ACHN (cell line): ENCODE data around the gene TEX35.
A peak's percentile ranks its signal among the peaks of the same experiment; 100 is the strongest.
"Not testable (repeated sequence)": the region's sequence is repeated elsewhere in the genome, so short reads cannot be mapped to it uniquely, and the experiment has no call there.

Source experiments
- DNase-seq: peaks from one replicate; pipeline ENCODE4 v3.0.0-alpha.2; 2015
- in situ Hi-C: cut with HindIII; loops from 2 replicates; pipeline ENCODE4 v1.10.0; 2017; ENCODE audit warnings: low sequenced_read_pairs, low pct_ligation_motif_present, low pct_unique_long_range_greater_than_20kb

TEX35 gene

DNA sequence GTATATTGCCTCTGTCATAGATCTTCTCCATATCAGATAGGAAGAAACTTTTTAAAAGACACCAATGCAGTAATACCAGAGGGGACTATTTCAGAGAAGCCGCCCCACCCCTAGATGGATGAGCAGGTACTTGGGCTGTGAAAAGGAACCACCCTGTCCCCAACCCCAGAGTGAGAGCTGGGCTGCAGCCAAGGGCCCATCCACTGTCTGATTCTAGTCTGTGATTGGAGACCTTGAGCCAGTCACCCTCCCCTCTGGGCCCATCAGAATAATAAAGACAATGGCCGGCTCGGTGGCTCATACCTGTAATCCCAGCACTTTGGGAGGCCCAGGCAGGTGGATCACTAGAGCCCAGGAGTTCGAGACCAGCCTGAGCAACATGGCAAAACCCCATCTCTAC, 21.2 kb upstream of the TEX35 start:
- in situ Hi-C loops, result no loop called here
- DNase-seq, result no peak

DNA sequence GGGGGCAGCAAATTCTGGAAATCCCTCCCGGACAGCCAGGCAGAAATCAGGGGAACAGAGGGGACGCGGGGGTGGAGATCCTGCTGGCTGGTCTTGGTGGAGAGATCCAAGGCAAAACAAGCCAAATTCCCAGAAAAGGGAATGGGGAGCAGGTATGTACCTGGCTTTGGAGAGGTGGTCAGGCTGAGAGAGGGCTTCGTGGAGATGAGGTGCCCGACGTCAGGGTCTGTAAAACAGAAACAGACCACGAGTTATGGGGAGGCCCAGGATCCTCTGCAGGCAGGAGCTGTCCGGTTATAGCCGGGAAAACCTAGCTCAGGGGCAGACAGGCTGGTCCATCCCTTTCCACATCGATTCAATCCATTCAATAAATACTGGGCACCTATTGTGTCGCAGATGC, 20.6 kb upstream of the TEX35 start:
- in situ Hi-C loops, result no loop called here
- DNase-seq, result no peak

DNA sequence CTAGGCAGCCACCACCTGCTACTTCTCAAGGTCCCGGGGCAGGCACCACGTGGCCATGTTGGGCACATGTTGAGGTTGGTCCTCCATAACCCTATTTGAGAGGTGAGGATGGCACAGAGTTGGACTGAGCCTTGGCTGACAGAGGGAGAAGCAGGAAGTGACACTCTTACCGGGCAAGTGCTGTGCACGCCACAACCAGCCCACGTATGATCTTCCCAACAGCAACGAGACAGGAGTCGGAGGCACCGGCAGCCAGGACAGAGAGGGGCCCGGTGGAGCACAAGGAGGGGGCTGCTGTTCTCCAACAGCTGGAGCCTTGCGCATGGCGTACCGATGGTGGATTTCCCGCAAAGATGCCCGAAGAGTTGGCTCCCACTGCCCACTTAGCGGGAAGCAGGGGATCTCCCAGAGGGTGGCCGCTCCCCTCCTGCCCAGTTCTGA, 19.6 kb upstream of the TEX35 start:
- DNase-seq, result no peak
- in situ Hi-C loops, result no loop called here

DNA sequence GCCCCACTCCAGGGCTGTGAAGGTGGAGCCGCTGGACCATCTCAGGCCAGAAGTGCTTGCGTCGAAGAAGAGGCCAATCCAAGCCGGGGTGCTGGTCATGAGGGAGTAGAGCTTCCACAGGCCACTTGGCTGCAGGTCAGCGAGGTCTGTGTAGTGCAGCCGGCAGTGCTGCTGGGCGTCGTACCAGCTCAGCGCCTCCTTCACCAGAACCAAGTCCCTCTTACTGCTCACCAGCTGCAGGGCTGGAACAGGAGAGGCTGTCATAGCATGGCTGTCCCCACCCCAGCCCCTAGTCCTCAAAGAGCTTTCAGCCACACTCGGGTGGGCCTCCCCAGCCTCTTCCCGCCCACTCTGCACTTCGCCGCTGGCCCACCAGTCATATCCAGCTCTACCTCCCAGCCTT, 18.3 kb upstream of the TEX35 start:
- in situ Hi-C loops, result no loop called here
- DNase-seq, result no peak

DNA sequence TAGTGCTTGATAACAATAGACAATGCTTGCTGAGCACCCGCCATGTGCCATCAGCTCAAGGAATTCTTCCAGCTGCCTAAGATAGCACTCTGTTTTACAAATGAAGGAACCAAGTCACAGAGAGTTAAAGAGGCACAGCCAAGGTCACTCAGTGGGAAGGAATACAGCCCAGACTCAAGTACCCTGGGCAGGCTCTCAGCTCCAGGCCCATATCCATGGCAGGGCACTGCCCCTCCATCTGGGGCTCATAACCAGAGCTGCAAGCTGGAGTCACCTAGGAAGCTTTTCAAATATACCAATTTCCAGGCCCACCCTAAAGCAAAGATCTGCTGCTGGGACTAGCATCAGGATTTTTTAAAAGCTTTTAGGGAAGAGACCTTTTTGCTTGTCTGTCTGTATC, 17.8 kb upstream of the TEX35 start:
- DNase-seq, result no peak
- in situ Hi-C loops, result no loop called here

DNA sequence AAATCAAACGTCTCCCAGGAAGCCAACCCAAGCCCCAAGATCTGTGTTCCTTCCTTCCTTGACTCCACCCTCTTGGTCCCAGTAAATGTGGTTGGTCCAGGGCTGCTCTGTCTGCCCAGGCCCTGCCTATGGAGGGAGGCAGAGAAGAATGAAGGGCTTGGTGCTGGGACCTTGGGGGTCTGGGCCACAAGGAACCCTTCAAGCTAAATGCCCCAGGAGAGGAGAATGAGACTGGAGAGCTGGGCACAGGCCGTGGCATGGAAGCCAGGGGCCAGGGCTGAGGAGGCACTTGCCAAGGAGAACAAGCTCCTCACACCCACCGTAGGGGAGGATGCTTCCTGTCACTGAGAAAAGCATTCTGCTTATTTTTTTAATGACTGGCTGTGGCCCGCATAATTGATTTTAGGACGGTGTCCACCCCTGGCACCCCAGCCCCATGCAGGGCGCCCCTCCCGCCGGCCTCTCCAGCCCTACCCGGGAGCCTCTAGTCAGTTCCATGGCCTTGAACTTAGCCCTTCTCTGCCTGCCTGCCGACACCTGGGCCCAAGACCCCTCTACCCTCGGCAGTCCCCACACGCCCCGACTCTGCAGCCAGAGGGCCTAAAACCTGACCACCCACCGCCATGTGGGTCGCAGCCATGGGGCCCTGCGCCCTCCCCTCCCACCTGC, 17.0 kb upstream of the TEX35 start:
- DNase-seq, result no peak
- in situ Hi-C loops, result no loop called here

DNA sequence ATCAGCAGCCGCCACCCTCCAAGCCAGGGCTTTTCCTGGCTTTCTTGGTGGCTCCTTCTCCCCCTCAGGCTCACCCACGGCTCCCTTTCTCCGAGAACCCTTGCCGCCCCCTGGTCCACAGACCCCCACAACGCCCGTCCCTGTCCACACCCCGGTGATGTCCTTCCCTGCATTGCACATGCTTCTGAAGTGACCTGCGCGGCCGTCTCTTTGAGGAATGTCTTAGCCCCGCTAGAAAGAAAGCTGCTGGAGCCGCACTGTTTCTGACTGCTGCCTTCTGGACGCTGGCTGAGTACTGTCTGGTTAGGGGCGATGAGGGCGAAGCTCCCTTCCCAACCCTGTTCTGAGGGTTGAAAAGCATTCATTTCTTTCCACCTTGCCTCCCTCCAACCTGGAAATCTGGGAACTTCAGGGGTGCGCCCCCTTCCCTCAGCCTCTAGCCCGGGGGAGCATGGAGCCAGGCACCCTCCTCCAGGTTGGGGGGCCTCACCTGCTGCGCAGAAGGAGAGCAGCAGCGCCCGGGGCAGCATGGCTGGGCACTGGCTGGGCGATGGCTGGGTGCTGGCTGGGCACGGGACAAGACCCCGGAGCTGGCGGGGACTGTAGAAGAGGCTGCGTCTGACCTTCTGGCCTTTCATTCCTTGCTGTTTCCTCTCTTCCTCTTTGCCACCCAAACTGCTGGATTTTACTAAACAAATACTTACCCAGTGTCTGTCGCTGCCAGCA, 16.3 kb upstream of the TEX35 start, which contains the start of gene CLEC20A:
CLEC20A (minus strand) TSS at position 555 of the 726 bp plus-strand sequence; CDS start at position 530, 25 bp downstream.
- no peak for DNase-seq
- in situ Hi-C loops, result no loop called here

DNA sequence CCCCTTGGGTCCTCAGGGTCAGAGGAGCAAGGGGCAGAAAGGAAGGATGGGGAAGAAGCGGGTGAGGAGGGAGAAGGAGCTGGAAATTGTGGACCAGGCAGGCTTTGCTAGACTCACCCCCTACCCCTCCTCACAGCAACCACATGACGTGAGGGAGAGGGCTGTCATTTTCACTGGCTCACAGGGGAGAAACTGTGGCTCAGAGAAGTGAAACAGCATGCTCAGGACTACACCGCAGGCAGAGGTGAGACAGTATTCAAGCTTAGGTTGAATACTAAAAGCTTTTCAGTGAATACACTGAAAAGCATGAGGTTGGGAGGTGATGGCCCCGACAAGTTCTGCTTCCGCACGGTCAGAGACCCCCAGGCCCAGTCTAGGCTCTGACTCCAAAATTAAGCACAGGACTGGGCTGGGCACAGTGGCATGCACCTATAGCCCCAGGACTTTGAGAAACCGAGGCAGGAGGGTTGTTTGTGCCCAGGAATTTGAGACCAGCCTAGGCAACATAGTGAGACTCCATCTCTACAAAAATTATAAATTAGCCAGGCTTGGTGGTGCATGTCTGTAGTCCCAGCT, 14.9 kb upstream of the TEX35 start:
- in situ Hi-C loops, result no loop called here
- no peak for DNase-seq

DNA sequence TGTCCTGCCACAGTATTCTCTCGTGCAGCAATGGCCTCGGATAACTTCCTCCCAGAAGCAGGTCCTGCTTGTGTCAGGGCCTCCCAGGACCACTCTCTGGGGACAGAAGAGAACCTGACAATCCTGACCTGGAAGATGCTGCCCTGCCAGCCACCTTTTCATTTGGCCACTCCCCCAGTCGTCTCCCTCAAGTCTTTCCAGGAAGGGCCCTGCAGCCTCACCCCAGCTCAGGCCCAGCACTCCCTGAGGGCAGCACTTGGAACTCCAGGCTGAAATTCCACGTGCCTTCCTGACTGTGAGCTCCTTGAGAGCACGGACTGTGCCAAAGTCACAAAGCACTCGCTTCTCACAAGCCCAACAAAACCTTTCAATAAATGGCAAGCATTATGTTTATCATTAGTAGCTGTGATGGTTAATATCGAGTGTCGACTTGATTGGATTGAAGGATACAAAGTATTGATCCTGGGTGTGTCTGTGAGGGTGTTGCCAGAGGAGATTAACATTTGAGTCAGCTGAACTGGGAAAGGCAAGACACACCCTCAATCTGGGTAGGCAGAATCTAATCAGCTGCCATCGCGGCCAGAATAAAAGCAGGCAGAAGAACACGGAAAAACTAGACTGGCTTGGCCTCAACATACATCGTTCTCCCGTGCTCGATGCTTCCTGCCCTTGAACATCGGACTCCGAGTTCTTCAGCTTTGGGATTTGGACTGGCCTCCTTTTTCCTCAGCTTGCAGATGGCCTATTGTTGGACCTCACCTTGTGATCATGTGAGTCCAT, 13.8 kb upstream of the TEX35 start:
- no peak for DNase-seq
- in situ Hi-C loops, result no loop called here

DNA sequence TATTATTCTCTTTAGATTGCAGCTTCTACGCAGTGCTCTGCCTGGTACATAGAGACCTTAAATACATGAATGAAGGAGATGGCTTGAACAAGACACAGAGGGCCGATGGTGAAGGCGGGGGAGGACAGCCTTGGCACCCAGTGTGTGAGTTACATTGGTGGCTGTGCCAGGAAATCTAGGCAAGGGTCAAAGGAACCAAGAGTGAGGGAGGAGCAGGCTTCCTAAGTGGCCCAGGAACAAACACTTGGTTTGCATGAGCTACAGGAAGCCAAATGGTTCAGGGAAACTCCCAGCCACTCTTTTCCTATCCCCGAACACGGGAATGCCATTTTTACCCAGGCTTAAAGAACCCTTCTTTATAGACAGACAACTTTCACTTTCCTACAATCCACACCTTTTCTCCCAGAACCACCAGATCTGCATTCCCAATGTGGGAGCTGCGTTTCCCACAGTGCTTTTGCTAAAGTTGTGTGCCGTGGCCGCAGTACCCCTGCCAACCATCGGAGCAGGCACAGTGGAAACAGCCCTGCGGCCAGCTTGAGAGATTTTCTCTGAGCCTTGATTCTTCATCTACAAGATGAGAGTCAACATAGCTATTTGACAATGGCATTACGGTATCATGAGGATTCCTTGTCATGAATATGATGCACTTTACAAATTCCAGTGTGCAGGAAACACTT, 12.7 kb upstream of the TEX35 start:
- in situ Hi-C loops, result no loop called here
- DNase-seq, result peak; percentile 16

DNA sequence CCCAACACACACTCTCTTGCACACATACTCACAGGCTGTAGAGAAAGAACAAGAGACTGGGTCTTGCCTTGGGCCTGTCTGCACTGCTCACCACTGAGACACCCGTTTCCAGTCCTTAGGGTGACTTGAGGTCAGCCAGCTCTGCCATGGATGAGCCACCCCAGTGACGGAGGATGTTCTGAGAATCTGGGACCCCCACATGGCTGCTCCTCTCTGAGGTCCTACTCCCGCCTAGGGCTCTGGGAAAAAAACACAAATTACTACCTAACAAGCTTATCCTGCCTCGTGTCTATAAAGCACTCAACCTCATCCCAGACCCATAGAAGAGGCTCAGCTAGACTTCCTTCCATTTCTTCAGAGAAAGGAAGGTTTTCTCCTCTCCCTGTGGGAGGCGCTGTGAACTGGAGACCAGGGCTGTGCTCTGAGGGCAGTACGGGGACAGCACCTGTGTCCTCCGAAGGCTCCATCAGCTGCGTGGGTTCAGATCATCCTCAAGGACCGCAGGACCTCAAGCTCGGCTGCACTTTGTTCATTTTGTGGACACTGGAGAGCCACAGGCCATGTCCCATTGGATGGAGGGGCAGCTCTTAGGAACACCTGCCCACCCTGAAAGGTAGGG, 11.9 kb upstream of the TEX35 start:
- DNase-seq, result no peak
- in situ Hi-C loops, result no loop called here

DNA sequence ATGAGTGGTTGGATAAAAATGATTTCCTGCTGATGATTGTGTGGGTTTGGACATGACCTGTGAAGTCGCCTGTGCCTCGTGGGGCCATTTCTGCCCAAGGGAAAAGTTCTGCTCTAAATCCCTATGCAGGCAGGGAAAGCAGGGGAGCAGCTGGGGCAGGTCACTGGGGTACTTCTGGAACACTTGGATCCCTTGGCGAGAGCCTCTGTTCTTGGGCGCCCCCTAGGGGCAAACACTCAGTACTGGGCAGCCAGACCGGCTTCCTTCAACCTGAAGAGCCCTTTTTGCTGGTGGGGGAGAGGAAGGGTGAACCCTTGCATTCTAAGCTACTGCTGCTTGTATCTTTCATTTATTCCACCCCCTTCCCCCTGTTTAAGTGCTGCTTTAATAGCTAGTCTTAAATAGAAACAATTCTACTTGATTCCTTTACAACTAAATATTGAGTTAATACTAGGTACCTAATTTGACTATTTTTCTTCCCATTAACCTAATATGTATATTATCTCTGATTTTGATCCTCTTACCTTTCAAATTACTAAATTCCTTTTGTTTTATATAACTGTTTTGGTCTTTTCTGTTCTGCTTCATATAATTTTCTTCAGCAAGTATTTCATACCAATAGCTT, 11.1 kb upstream of the TEX35 start:
- DNase-seq, result peak; percentile 78
- in situ Hi-C loops, result no loop called here

DNA sequence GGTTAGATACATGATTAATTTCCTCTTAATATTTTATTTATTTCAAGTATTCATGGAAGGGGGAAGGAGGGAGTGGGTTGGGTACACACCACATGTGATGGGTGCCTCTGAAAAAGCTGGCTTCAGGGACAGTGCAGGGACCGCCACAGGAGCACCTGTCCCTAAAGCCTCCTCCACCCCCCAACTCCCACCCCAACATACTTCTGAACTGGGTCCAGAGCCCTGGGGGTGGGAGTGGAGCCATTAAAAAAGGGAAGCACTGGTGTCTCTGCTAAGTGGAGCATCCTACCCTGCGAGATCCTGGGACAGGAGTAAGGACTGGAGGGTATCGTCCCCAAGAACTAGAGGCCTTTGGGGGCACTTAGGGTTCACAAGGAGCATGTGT, 10.6 kb upstream of the TEX35 start:
- in situ Hi-C loops, result no loop called here
- DNase-seq, result no peak

DNA sequence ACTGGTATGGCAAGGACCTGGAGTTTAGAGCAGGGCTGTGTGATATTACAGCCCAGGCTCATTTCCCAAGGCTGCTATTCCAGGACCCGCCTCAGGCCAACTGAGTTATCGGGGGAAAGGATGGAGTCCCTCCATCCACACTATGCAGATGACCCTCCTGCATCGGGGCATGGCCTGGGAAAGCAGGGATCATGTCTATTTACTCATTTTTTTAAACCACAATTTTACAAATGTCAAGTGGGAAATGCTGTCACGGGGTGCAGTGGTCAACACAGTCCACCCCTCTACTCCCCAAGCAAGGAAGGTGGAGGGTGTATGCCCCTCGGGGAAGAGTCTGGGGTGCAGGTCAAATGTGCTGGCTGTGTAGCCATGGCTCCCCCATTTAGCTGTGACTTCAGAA, 10.1 kb upstream of the TEX35 start:
- no peak for DNase-seq
- in situ Hi-C loops, result no loop called here

DNA sequence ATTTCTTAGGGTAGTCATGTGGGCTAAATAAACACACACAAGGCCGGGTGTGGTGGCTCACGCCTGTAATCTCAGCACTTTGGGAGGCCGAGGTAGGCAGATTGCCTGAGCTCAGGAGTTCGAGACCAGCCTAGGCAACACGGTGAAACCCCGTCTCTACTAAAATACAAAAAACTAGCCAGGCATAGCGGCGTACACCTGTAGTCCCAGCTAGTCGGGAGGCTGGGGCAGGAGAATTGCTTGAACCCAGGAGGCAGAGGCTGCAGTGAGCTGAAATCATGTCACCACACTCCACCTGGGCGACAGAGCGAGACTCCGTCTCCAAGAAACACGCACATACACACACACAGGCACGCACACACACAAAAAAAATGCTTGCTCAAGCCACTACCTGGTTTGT, 9.6 kb upstream of the TEX35 start:
- in situ Hi-C loops, result not testable (repeated sequence)

DNA sequence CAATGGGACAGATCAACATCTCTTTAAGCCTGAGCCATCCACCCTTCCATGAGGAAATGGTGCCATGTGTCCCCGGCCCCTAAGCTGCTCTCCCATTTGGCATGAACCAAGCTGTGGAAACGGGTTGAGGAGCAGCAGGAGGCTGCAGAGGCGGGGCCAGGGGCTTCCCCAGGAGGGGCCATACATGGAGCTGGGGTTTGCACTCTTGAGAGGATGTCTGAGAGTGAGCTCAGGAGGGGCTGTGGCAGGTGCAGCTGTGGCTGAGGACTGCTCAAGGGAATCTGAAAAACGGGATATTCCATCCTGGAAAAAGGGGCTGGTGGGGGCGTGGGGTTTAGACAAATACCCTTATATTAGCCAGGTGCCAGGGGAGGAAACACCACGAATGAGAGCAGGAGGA, 9.1 kb upstream of the TEX35 start:
- in situ Hi-C loops, result no loop called here
- no peak for DNase-seq

More for the DNA sequence above, 9.6 kb upstream of the TEX35 start:
- not testable (repeated sequence) for DNase-seq

DNA sequence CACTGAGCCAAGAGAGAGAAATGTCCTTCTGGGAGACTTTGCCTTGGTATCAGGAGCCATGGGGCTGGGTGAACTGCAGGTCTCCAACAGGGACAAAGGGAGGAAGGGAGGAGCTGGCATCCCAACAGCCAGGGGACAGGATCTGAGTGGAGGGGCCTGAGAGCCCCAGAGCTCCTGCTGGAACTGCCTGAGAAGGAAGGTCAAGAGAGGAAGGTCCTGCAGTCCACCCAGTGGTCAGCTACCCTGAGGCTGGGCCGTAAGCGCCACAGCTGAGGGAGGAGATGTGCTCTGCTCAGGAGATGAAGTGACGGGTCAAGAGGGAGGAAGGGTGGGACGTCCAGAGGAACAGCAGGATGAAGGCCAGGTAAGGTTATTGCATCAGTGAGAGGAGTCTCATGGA, 8.6 kb upstream of the TEX35 start:
- in situ Hi-C loops, result no loop called here
- no peak for DNase-seq

DNA sequence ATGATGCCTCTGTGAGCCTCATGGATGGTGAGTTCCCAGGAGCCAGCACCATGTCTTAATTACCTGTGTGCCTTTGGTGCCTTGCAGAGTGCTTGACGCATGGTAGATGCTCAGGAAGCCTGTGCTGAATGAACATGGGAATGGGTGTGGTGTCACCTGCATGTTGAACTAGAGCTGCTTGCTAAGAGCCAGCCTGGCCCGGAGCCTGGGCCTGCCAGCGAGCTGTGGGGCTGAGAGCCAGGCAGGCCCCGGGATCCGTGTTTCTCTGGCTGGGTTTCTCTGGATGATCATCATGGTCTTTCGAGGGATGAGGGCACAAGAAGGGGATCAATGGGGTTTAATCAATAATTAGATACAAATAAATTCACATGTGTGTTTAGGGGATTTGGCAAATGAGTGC, 6.7 kb upstream of the TEX35 start:
- in situ Hi-C loops, result no loop called here
- DNase-seq, result no peak
